GM19351 (cell line): ENCODE measurements around the gene SLC37A3.
"Not testable (repeated sequence)": the region's sequence is repeated elsewhere in the genome, so short reads cannot be mapped to it uniquely, and the experiment has no call there.

Experiments
- ATAC-seq: cut with Tn5 transposase; IDR thresholded peaks from one replicate; pipeline ENCODE4 v1.9.1; 2021; ENCODE audit warnings: mild to moderate bottlenecking, moderate library complexity; ENCODE audit not compliant: unreplicated experiment

Gene SLC37A3

GRCh38 chr7:140397784-140398750, at the start of gene SLC37A3:
Gene SLC37A3, minus strand, starts transcription at chr7:140398530. Its CDS starts 16,004 bp downstream, at chr7:140382526.
- peak; percentile 98 for ATAC-seq

- ATAC-seq: no peak
These were observed 49.5 kb upstream of the SLC37A3 start for GRCh38 chr7:140447841-140448240.

- ATAC-seq: no peak
These were observed 48.1 kb upstream of the SLC37A3 start for GRCh38 chr7:140446467-140446866.

- ATAC-seq: no peak
These were observed 43.2 kb upstream of the SLC37A3 start for GRCh38 chr7:140441519-140441918.

GRCh38 chr7:140440593-140440992, 42.3 kb upstream of the SLC37A3 start:
- no peak for ATAC-seq

GRCh38 chr7:140439359-140439758, 41.0 kb upstream of the SLC37A3 start:
- peak; percentile 60 for ATAC-seq

- no peak for ATAC-seq
These were observed 37.0 kb upstream of the SLC37A3 start for GRCh38 chr7:140435252-140435895.

GRCh38 chr7:140433396-140433795, 35.1 kb upstream of the SLC37A3 start:
- no peak for ATAC-seq

- ATAC-seq: no peak
These were observed 27.8 kb upstream of the SLC37A3 start for GRCh38 chr7:140426130-140426529.

GRCh38 chr7:140425718-140426117, 27.4 kb upstream of the SLC37A3 start:
- no peak for ATAC-seq

- ATAC-seq: no peak
These were observed 25.2 kb upstream of the SLC37A3 start for GRCh38 chr7:140423501-140423900.

- ATAC-seq: no peak
These were observed 23.2 kb upstream of the SLC37A3 start for GRCh38 chr7:140421521-140421920.

- no peak for ATAC-seq
These were observed 20.3 kb upstream of the SLC37A3 start for GRCh38 chr7:140418653-140419052.

- ATAC-seq: not testable (repeated sequence)
These were observed 19.8 kb upstream of the SLC37A3 start for GRCh38 chr7:140418156-140418472.

GRCh38 chr7:140417456-140418155, 19.3 kb upstream of the SLC37A3 start:
- no peak for ATAC-seq

- no peak for ATAC-seq
These were observed 18.2 kb upstream of the SLC37A3 start for GRCh38 chr7:140416560-140416959.

- ATAC-seq: not testable (repeated sequence)
These were observed 17.5 kb upstream of the SLC37A3 start for GRCh38 chr7:140415816-140416215.

GRCh38 chr7:140415361-140415760, 17.0 kb upstream of the SLC37A3 start:
- no peak for ATAC-seq

- no peak for ATAC-seq
These were observed 6.3 kb upstream of the SLC37A3 start for GRCh38 chr7:140404565-140405065.

GRCh38 chr7:140403878-140404564, 5.7 kb upstream of the SLC37A3 start, which contains the start of gene RAB19:
Gene RAB19, plus strand, starts transcription at chr7:140404058. Its CDS starts 3,589 bp downstream, at chr7:140407647.
- peak; percentile 48 for ATAC-seq
